Astrocyte of the cerebellum (primary cell): ENCODE data around the gene VPS26A.
A peak's percentile ranks its signal among the peaks of the same experiment; 100 is the strongest.

Experiments
- DNase-seq: peaks from one replicate; pipeline ENCODE4 v3.0.0-alpha.2; 2011; ENCODE audit warnings: low read depth
- H3K4me3 ChIP-seq: 2 replicates; pipeline ENCODE4 v1.5.1; 2011; ENCODE audit warnings: mild to moderate bottlenecking, low read depth, low read length, moderate library complexity
- in situ Hi-C: cut with HindIII; loops from 2 replicates; pipeline ENCODE4 v1.10.0; 2017; ENCODE audit warnings: low sequenced_read_pairs
- TF ChIP-seq, protein P1 (sequence below): IDR thresholded peaks from 2 replicates; pipeline ENCODE4 v1.5.1; 2012; ENCODE audit warnings: low read length, low read depth, moderate library complexity, mild to moderate bottlenecking; ENCODE audit errors: missing control alignments

VPS26A gene

GRCh38 chr10:69215405-69216171 lies 91.6 kb downstream of the VPS26A start:
- TF ChIP-seq, protein P1, sequence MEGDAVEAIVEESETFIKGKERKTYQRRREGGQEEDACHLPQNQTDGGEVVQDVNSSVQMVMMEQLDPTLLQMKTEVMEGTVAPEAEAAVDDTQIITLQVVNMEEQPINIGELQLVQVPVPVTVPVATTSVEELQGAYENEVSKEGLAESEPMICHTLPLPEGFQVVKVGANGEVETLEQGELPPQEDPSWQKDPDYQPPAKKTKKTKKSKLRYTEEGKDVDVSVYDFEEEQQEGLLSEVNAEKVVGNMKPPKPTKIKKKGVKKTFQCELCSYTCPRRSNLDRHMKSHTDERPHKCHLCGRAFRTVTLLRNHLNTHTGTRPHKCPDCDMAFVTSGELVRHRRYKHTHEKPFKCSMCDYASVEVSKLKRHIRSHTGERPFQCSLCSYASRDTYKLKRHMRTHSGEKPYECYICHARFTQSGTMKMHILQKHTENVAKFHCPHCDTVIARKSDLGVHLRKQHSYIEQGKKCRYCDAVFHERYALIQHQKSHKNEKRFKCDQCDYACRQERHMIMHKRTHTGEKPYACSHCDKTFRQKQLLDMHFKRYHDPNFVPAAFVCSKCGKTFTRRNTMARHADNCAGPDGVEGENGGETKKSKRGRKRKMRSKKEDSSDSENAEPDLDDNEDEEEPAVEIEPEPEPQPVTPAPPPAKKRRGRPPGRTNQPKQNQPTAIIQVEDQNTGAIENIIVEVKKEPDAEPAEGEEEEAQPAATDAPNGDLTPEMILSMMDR, result no peak
- H3K4me3 ChIP-seq, result no peak overlapping the region
- DNase-seq, result no peak
- in situ Hi-C loops, result no loop called here

GRCh38 chr10:69216577-69217118 lies 92.7 kb downstream of the VPS26A start:
- no peak for DNase-seq
- in situ Hi-C loops, result no loop called here
- TF ChIP-seq, protein P1, result no peak
- H3K4me3 ChIP-seq, result no peak overlapping the region

GRCh38 chr10:69217119-69217754 lies 93.3 kb downstream of the VPS26A start:
- DNase-seq, result peak; percentile 71
- no peak overlapping the region for H3K4me3 ChIP-seq
- in situ Hi-C loops, result no loop called here
- TF ChIP-seq, protein P1, result no peak

GRCh38 chr10:69218831-69219230 lies 94.9 kb downstream of the VPS26A start:
- TF ChIP-seq, protein P1, result no peak
- H3K4me3 ChIP-seq, result no peak overlapping the region
- in situ Hi-C loops, result no loop called here
- no peak for DNase-seq

- in situ Hi-C loops, result no loop called here
- no peak within 1 kb of the TSS for H3K4me3 ChIP-seq
- no peak for DNase-seq
- TF ChIP-seq, protein P1, result no peak
These were observed 96.1 kb downstream of the VPS26A start, which contains the start of gene HKDC1 for GRCh38 chr10:69220041-69220451. HKDC1 (plus strand) TSS chr10:69220332; CDS start chr10:69220436, 104 bp downstream.

DNA sequence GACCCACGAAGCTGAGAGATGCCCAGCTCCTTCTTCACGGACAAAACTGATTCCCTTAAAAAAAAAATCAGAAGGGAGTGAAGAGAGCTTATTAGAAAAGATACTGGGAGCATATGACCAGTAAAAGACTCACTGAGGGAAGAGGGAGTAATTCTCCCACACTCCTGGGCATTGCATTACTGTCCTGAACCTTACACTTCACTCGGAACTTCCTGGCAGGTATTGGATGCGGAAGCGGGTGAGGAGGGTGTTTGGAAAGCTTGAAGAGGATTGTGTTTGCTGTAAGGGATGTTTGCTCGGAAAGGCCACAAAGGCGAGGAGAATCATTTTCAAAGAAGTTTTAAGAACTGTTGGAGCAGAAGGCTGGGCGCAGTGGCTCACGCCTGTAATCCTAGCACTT lies 96.5 kb downstream of the VPS26A start:
- DNase-seq, result no peak
- no peak overlapping the region for H3K4me3 ChIP-seq
- in situ Hi-C loops, result no loop called here
- TF ChIP-seq, protein P1, result no peak
